ENCODE results near the gene SCN2B.

SCN2B gene

GRCh38 chr11:118174006-118174567, 2.4 kb downstream of the SCN2B start:
- DNase-seq (ENCODE audit: low read depth): no peak

DNA sequence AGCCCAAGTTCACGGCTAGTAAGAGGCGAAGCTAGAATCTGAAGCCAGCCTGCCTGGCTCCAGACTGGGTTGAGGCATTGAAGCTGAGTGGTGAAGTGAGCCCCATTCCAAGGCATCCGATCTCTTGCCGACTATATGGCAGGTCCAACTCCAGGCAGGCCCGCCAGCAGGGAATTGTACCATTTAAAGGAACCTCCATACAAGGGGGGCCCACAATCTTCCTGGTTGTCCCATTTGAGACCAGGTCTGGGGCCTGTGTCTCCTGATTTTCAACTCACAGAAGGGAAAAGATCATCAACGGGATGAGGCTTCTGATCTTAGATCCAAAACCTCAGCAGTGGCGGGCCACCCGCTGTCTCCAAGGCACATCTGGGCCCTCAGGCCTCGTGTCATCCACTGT, 4.1 kb downstream of the SCN2B start:
- DNase-seq (ENCODE audit: low read depth): no peak

GRCh38 chr11:118171269-118172062, 5.0 kb downstream of the SCN2B start:
- peak; percentile 51 for DNase-seq (ENCODE audit: low read depth)

DNA sequence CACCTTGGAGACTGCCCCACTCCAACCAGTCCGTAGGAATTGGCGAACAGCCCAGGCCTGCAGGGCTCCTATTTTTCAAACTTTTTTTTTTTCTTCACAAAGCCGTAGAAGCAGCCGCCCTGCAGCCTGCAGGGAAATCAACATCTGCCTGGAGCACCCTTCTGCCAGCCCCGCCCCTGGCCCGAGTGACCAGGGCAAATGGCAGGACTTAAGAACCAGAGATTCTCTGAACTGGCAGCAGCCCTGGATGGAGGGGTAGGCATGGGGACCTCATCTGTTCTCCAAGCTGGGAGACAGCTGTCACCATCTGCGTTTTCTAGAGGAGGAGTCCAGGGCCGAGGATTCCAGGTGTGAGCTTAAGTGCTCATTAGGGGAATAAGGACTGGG, 5.6 kb downstream of the SCN2B start:
- no peak for DNase-seq (ENCODE audit: low read depth)

DNA sequence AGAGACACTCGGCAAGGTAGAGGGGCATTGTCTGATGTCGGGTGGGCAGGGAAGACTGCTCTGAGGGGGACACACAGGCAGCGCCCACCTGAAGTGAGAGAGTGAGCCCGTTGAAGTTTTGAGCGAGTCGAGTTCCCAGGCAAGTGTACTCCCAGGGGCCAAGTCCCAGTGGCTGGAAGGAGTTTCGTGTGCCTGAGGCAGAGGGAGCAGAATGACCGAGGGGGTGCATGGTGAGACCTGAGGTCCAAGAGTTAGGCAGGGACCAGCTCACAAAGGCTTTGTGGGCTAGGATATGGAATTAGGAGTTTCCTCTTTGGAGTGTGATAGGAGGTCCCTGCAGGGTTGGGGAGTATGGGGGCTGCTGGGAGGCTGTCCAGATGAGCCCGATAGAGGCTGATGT, 6.2 kb downstream of the SCN2B start:
- no peak for DNase-seq (ENCODE audit: low read depth)

- no peak for DNase-seq (ENCODE audit: low read depth)
Measured at GRCh38 chr11:118169300-118170140, 6.9 kb downstream of the SCN2B start.

DNA sequence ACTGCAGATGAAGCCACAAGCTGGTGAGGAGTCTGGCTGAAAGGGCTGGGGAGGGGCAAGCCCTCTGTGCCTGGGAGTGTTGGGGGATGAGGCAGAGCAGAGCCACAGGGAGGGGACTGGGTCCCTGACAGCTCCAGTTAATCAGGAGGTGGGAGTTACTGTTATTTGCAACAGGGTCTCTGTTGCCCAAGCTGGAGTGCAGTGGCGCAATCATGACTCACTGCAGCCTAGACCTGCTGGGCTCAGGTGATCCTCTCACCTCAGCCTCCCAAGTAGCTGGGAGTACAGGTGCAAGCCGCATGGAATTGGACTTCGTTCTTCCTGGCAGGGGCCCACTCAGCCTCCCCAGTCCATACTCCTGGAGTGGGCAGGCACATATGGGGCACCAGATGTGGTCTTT, 7.7 kb downstream of the SCN2B start:
- DNase-seq (ENCODE audit: low read depth): no peak

DNA sequence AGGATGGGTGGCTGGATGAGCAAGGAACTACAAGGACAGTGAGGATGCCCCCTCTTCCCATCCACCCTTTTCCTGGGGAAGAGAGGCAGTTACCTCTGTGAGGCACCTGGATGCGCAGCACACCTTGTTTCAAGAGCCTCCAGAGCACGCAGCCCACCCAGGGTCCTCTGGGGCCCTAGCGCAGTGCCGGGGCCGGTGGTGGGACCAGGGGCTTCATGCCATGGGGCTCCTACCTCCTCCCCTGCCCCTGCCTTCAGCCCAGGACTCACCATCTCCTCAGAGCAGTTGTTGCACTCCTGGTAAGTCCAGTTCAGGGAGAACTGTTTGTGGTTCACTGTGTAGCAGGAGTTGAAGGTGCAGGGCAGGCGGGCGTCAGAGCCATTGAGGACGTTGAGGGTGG, 8.1 kb downstream of the SCN2B start:
- no peak for DNase-seq (ENCODE audit: low read depth)

DNA sequence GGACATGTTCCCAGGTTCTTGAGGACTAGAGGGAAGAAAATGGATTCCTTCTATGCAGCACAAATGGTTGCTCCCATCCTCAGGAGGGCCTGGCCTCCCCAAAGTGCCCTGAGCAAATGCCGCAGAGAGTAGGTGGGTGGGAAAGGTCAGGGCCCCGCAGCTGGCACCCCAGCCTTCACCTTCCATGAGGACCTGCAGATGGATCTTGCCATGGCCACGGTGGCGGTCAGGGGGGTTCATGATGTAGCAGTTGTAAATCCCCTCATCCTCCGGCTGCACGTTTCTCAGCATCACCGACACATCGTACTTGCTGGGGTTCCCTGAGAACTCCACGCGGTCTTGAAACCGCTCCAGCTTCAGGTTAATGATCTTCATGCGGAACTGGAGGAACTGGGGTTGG, 8.5 kb downstream of the SCN2B start:
- DNase-seq (ENCODE audit: low read depth): no peak

GRCh38 chr11:118167253-118167652, 9.2 kb downstream of the SCN2B start:
- no peak for DNase-seq (ENCODE audit: low read depth)

GRCh38 chr11:118166641-118167040, 9.8 kb downstream of the SCN2B start:
- DNase-seq (ENCODE audit: low read depth): no peak

GRCh38 chr11:118164885-118165284, 11.6 kb downstream of the SCN2B start:
- no peak for DNase-seq (ENCODE audit: low read depth)

DNA sequence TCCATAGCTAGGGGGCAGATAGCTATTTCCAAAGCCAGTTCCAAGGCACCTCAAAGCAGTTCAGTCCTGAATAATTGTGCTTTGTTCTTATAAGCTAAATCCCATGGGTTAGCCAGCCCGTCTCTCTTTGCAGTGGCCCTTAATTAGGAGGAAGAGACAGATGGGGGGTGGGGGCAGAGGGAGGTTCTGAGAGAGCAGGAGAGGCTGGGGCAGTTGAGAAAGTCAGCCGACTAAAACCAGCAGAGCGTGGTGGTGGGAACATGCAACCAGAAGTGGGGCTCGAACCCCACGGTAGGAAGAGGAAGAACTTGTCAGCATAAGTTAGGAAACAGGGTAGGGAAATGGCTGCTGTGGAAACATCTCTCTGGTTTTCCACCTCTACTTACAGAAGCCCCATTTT, 12.9 kb downstream of the SCN2B start:
- DNase-seq (ENCODE audit: low read depth): no peak

DNA sequence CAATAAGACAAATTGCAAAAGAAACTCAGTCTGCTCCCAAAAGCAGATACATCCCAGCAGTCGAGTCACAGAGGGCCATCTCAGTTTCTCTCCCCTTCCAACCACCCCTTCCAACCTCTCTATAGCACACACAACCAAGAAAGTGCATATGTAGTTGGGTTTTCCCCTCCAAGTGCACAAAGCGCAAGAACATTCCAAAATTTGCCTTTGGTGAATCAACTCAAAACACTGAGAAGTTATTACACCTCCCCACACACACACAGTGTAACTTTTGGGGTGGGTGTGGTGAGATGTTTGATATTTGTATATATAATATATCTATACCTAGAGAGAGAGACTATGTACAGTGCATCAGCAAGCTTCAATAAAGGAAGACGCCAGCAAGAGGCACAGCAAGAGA, 13.6 kb downstream of the SCN2B start:
- no peak for DNase-seq (ENCODE audit: low read depth)

- DNase-seq (ENCODE audit: low read depth): no peak
Measured at GRCh38 chr11:118161786-118162185, 14.7 kb downstream of the SCN2B start.

DNA sequence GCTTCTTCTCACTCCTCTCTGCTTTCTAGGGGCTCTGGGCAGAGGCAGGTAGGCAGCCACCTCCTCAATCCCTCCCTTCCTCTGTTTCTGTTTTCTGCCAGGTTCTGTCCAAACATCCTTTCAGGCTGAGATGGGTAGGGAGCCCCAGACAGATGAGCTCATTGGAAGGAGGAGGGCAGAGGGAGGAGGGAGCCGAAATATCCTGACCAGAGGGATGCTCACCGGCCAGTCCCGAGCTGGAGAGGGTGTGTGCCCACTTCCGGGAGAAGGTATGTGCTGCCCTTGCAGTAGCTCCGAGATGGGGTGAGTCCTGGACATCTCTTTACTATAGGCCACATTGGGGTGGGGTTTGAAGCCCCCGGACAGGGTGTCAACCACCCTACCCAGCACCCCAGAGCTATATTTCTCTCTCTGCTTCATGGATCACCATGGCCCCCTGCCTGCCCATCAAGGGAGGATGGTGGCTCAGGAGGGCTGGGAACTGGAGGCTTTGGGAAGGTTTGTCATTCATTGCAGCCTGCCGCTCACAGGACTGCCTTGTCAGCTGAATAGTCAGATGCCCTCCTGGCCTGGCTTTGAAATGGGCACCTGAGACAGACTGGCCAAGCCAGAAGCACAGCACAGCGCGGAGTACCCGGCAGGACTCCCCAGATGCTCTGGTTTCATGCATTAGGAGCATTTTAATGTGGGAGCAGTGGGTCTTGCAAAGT, 19.1 kb downstream of the SCN2B start:
- no peak for DNase-seq (ENCODE audit: low read depth)

DNA sequence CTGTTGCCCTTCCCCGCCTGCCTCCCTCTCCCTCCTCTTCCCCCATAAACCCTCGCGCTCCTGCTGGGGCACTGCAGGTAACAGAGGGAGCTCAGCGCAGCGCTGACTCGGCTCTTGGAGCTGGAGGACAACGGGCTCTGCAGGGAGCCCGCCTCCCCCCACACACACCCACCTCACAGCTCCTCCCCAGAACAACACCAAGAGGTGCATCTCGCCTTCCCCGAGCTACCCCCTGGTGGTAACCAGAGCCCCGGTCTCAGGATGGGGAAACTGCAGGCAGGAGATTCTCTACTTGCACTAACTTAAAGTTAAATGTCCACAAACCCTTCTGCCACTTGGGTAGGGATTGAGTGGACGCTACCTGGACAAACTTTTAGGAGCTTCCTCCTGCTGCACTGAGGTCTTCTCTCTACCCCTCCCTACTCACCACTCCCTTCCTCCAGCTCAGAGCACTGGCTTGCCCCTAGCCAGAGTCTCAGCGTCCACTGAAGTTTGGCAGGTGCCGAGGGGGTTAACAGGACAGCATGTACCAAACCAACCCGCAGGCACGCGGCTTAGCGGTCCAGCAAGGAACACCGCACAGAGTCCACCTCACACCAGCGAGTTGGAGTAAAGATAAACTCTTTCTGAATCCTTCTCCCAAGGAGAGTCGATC, 19.8 kb downstream of the SCN2B start:
- peak; percentile 25 for DNase-seq (ENCODE audit: low read depth)

GRCh38 chr11:118155776-118156530, 20.5 kb downstream of the SCN2B start:
- no peak for DNase-seq (ENCODE audit: low read depth)

- no peak for DNase-seq (ENCODE audit: low read depth)
Measured at GRCh38 chr11:118154641-118155040, 21.8 kb downstream of the SCN2B start.

DNA sequence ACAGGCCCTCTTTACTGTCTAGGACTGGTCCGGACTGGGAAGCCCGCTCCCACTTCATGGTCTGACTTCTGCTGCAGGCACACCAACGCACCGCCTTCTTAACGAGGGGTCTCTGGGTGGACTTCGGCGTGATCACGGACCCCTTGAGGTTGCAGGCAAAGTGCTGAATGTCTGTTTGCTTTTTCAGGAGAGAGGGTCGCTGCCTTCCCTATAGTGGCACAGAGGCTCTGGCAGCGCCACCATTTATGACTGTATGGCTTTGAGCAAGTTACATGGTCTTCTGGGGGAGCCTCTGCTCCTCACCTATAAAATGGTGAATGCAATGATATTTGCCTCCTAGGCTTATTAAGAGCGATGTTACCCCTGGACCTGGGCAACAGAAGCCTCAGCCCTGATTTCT, 22.5 kb downstream of the SCN2B start:
- DNase-seq (ENCODE audit: low read depth): no peak

GRCh38 chr11:118153516-118153915, 22.9 kb downstream of the SCN2B start:
- DNase-seq (ENCODE audit: low read depth): no peak

All from activated gamma-delta T cell treated with anti-CD3 and anti-CD28 coated beads, Interleukin-2, amount 50 U/mL, for 16 hours (primary cell).